GM18868 (cell line): ENCODE data around the gene DLD.
"Not testable (repeated sequence)": the region's sequence is repeated elsewhere in the genome, so short reads cannot be mapped to it uniquely, and the experiment has no call there.

Experiments
- ATAC-seq: cut with Tn5 transposase; IDR thresholded peaks from one replicate; pipeline ENCODE4 v1.9.1; 2021; ENCODE audit warnings: mild to moderate bottlenecking, moderate library complexity; ENCODE audit not compliant: unreplicated experiment

DLD gene

GRCh38 chr7:107890962-107891635 lies at the start of gene DLD:
Gene DLD, plus strand, starts transcription at chr7:107891183. Its CDS starts 68 bp downstream, at chr7:107891251.
- ATAC-seq, result peak; percentile 98

- ATAC-seq, result no peak
These were observed 48.8 kb upstream of the DLD start for GRCh38 chr7:107842213-107842612.

GRCh38 chr7:107843184-107843583 lies 47.8 kb upstream of the DLD start:
- ATAC-seq, result no peak

GRCh38 chr7:107846324-107846723 lies 44.7 kb upstream of the DLD start:
- ATAC-seq, result no peak

GRCh38 chr7:107847168-107847835 lies 43.7 kb upstream of the DLD start:
- ATAC-seq, result no peak

- ATAC-seq, result not testable (repeated sequence)
These were observed 43.2 kb upstream of the DLD start for GRCh38 chr7:107847836-107848175.

GRCh38 chr7:107848211-107848610 lies 42.8 kb upstream of the DLD start:
- ATAC-seq, result not testable (repeated sequence)

GRCh38 chr7:107850216-107850615 lies 40.8 kb upstream of the DLD start:
- no peak for ATAC-seq

GRCh38 chr7:107850643-107851042 lies 40.3 kb upstream of the DLD start:
- ATAC-seq, result no peak

GRCh38 chr7:107854454-107854853 lies 36.5 kb upstream of the DLD start:
- ATAC-seq, result no peak

- ATAC-seq, result no peak
These were observed 36.0 kb upstream of the DLD start for GRCh38 chr7:107854989-107855388.

GRCh38 chr7:107856806-107857540 lies 34.0 kb upstream of the DLD start:
- ATAC-seq, result no peak

GRCh38 chr7:107857541-107857912 lies 33.5 kb upstream of the DLD start:
- no peak for ATAC-seq

- no peak for ATAC-seq
These were observed 32.7 kb upstream of the DLD start for GRCh38 chr7:107858280-107858679.

- ATAC-seq, result no peak
These were observed 30.6 kb upstream of the DLD start for GRCh38 chr7:107860279-107860961.

- ATAC-seq, result no peak
These were observed 29.9 kb upstream of the DLD start for GRCh38 chr7:107860981-107861652.

- ATAC-seq, result no peak
These were observed 24.8 kb upstream of the DLD start for GRCh38 chr7:107865956-107866775.

GRCh38 chr7:107867858-107868466 lies 23.0 kb upstream of the DLD start:
- ATAC-seq, result no peak

GRCh38 chr7:107870427-107871000 lies 20.5 kb upstream of the DLD start:
- ATAC-seq, result no peak
